SK-N-SH (cell line): ENCODE measurements around the gene HPCA. TPM values are rescaled to one million over a fixed set of nuclear protein-coding genes. Genes with fewer than 3 reads are reported as not detected.

Experiments used
- CTCF ChIA-PET: fragments of 300-600, 350-600 bp; formaldehyde crosslinking; extraction: SDS; loops from one replicate; lab custom pipeline; 2021; lab: Yijun Ruan, JAX
- POLR2A ChIA-PET: fragments of 350-600 bp; sonication (Branson Sonifier 250); formaldehyde crosslinking; extraction: SDS; loops from one replicate; lab custom pipeline; 2020; ENCODE audit warnings: antibody characterized with exemption, inconsistent platforms; lab: Yijun Ruan, JAX
- DNase-seq: peaks from one replicate; pipeline ENCODE4 v3.0.0; 2012
- H2AFZ ChIP-seq: fragments of 200-600 bp; sonication (generic); 2 replicates; pipeline ENCODE4 v1.8.1; 2016; ENCODE audit warnings: antibody characterized with exemption, mild to moderate bottlenecking, low read depth
- H3F3A ChIP-seq: fragments of 200-600 bp; sonication (generic); replicated peaks from 2 replicates; pipeline ENCODE3; 2016; ENCODE audit warnings: antibody characterized with exemption, mild to moderate bottlenecking; ENCODE audit not compliant: insufficient read depth
- H3K27ac ChIP-seq, 2 experiments: fragments of 200-500 bp in 1 of 2; fragments of 200-600 bp in 1 of 2; sonication (Bioruptor generic) in 1 of 2; sonication (generic), shearing (Covaris generic) in 1 of 2; 2 replicates each; pipeline versions ENCODE4 v1.5.1 to v1.6.1; 2014 to 2016; ENCODE audit warnings: low read depth in 2 of 2, inconsistent platforms in 1 of 2, low read length in 1 of 2, mild to moderate bottlenecking in 1 of 2, mixed read lengths in 1 of 2
- H3K27me3 ChIP-seq: fragments of 200-600 bp; sonication (generic), shearing (Covaris generic); 2 replicates; pipeline ENCODE4 v1.6.1; 2016; ENCODE audit warnings: mixed run types; ENCODE audit not compliant: insufficient read depth
- H3K36me3 ChIP-seq, 2 experiments: fragments of 200-500 bp in 1 of 2; fragments of 200-600 bp in 1 of 2; sonication (Bioruptor generic) in 1 of 2; sonication (generic) in 1 of 2; replicated peaks in 1 of 2; 2 replicates each; pipeline versions ENCODE3 to v1.5.1; 2014 to 2016; ENCODE audit warnings: low read length in 1 of 2, mild to moderate bottlenecking in 1 of 2; ENCODE audit not compliant: insufficient read depth in 2 of 2, control insufficient read depth in 1 of 2
- H3K4me1 ChIP-seq, 2 experiments: fragments of 200-500 bp in 1 of 2; fragments of 200-600 bp in 1 of 2; sonication (Bioruptor generic) in 1 of 2; sonication (generic), shearing (Covaris generic) in 1 of 2; 2 replicates each; pipeline versions ENCODE4 v1.5.1 to v1.6.1; 2014 to 2016; ENCODE audit warnings: low read depth in 1 of 2, low read length in 1 of 2, mixed run types in 1 of 2; ENCODE audit not compliant: insufficient read depth in 2 of 2, control insufficient read depth in 1 of 2
- H3K4me2 ChIP-seq: fragments of 200-600 bp; sonication (generic), shearing (Covaris generic); 2 replicates; pipeline ENCODE4 v1.6.1; 2017; ENCODE audit warnings: mixed run types
- H3K4me3 ChIP-seq, 2 experiments: fragments of 200-500 bp in 1 of 2; fragments of 200-600 bp in 1 of 2; sonication (Bioruptor generic) in 1 of 2; sonication (generic), shearing (Covaris generic) in 1 of 2; 2 replicates each; pipeline versions ENCODE4 v1.5.1 to v1.8.1; 2014 to 2016; ENCODE audit warnings: low read depth in 2 of 2, inconsistent platforms in 1 of 2, low read length in 1 of 2, mild to moderate bottlenecking in 1 of 2, mixed read lengths in 1 of 2, moderate library complexity in 1 of 2
- H3K79me2 ChIP-seq: fragments of 200-600 bp; sonication (generic); 2 replicates; pipeline ENCODE4 v1.8.1; 2017; ENCODE audit warnings: mild to moderate bottlenecking; ENCODE audit not compliant: insufficient read depth
- H3K9ac ChIP-seq: fragments of 200-600 bp; sonication (generic); 2 replicates; pipeline ENCODE4 v1.6.1; 2017; ENCODE audit warnings: mixed run types
- H3K9me2 ChIP-seq: fragments of 200-600 bp; sonication (generic); 2 replicates; pipeline ENCODE4 v1.6.1; 2017; ENCODE audit warnings: mixed run types
- H3K9me3 ChIP-seq: fragments of 200-600 bp; sonication (generic); 2 replicates; pipeline ENCODE4 v1.6.1; 2017; ENCODE audit warnings: mixed run types, mild to moderate bottlenecking, moderate library complexity
- H4K20me1 ChIP-seq: fragments of 200-600 bp; sonication (generic); 2 replicates; pipeline ENCODE4 v1.6.1; 2017; ENCODE audit warnings: mild to moderate bottlenecking, mixed run types; ENCODE audit not compliant: insufficient read depth
- CHD2 ChIP-seq: fragments of 150-350 bp; IDR thresholded peaks from 2 replicates; pipeline ENCODE4 v1.6.1; 2018; ENCODE audit warnings: low read length; ENCODE audit not compliant: partially characterized antibody
- EP300 ChIP-seq, 2 experiments: IDR thresholded peaks; 2 replicates each; pipeline versions ENCODE4 v1.4.0 to v1.6.1; 2012; ENCODE audit warnings: borderline replicate concordance in 1 of 2, low read depth in 1 of 2, low read length in 1 of 2
- EZH2phosphoT487 ChIP-seq: fragments of 200-600 bp; sonication (generic); IDR thresholded peaks from 2 replicates; pipeline ENCODE4 v1.6.1; 2017; ENCODE audit warnings: low read depth, mixed run types, mild to moderate bottlenecking, antibody characterized with exemption, moderate library complexity, borderline replicate concordance
- FOSL2 ChIP-seq: IDR thresholded peaks from 2 replicates; pipeline ENCODE4 v1.4.0; 2012; ENCODE audit warnings: low read depth, mild to moderate bottlenecking, moderate library complexity, borderline replicate concordance
- FOXJ3 ChIP-seq: sonication (generic); formaldehyde crosslinking; IDR thresholded peaks from 2 replicates; pipeline ENCODE4 v1.5.1; 2020; ENCODE audit warnings: mild to moderate bottlenecking, missing genetic modification reagents
- GABPA ChIP-seq: IDR thresholded peaks from 2 replicates; pipeline ENCODE4 v1.4.0; 2012; ENCODE audit warnings: low read depth, mild to moderate bottlenecking
- GATA2 ChIP-seq: sonication (generic); formaldehyde crosslinking; IDR thresholded peaks from 2 replicates; pipeline ENCODE4 v1.5.0; 2020; ENCODE audit warnings: mild to moderate bottlenecking, missing genetic modification reagents
- NFIC ChIP-seq: IDR thresholded peaks from 2 replicates; pipeline ENCODE4 v1.4.0; 2012; ENCODE audit warnings: borderline replicate concordance
- POLR2AphosphoS5 ChIP-seq: IDR thresholded peaks from 2 replicates; pipeline ENCODE4 v1.6.1; 2012; ENCODE audit warnings: low read depth, low read length
- RAD21 ChIP-seq: IDR thresholded peaks from 2 replicates; pipeline ENCODE4 v1.6.1; 2012; ENCODE audit warnings: mild to moderate bottlenecking, low read length
- SIN3A ChIP-seq: IDR thresholded peaks from 2 replicates; pipeline ENCODE4 v1.6.1; 2012; ENCODE audit warnings: low read depth, mild to moderate bottlenecking, low read length, moderate library complexity, borderline replicate concordance
- SMC3 ChIP-seq: IDR thresholded peaks from 2 replicates; pipeline ENCODE4 v1.6.1; 2012; ENCODE audit warnings: low read depth, low read length, improper control_type of control experiment
- TAF1 ChIP-seq: IDR thresholded peaks from 2 replicates; pipeline ENCODE4 v1.6.1; 2012; ENCODE audit warnings: low read depth, mild to moderate bottlenecking, low read length, moderate library complexity, borderline replicate concordance
- YY1 ChIP-seq: IDR thresholded peaks from 2 replicates; pipeline ENCODE4 v1.4.0; 2012; ENCODE audit warnings: low read depth, mild to moderate bottlenecking
- WGBS: methylation state at CpG from one replicate; pipeline ENCODE4 v1.1.6; 2017; ENCODE audit warnings: low lambda C conversion rate; 5-methylcytosine and 5-hydroxymethylcytosine counted together
- polyA plus RNA-seq, 3 experiments: library from polyadenylated mRNA; depleted of rRNA; stranded (reverse); fragments of >200 nt; gene quantifications; 2 replicates each; pipeline ENCODE4 v1.2.3, GENCODE V29; 2012
- TF ChIP-seq, protein P1 (sequence below): IDR thresholded peaks from 2 replicates; pipeline ENCODE4 v1.6.1; 2012; ENCODE audit warnings: mild to moderate bottlenecking, low read depth, low read length, moderate library complexity
- TF ChIP-seq, protein P2 (sequence below): IDR thresholded peaks from 2 replicates; pipeline ENCODE4 v1.4.0; 2012; ENCODE audit warnings: low read depth, borderline replicate concordance
- TF ChIP-seq, protein P3 (sequence below): IDR thresholded peaks from 2 replicates; pipeline ENCODE4 v1.4.0; 2012; ENCODE audit warnings: low read depth
- TF ChIP-seq, protein P4 (sequence below): IDR thresholded peaks from 2 replicates; pipeline ENCODE4 v1.4.0; 2012; ENCODE audit warnings: low read depth, borderline replicate concordance
- TF ChIP-seq, protein P5 (sequence below): IDR thresholded peaks from 2 replicates; pipeline ENCODE4; 2012

Gene HPCA
- polyA plus RNA-seq, 1 of the 3 experiments (the other 2 are of a cell fraction) = not detected

DNA sequence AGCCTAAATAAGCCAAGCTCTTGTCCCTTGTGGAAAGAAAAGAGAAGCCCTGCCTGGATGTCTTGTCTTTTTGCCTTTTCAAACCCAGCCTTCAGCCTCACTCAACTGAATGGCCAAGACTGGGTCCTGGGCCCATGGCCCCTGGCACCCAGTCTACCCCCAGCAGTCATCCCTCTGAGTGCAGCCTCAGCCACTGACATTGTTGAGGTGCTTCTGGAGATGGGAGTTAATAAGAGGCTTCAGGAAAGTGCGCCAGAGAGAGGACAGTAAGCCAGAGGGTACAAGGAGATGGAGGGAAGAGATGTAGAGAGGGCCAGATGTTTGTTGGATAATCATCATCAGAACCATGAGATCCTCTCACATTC lies 22.4 kb upstream of the HPCA start (continued):
- TF ChIP-seq EP300 (IDR thresholded peaks at IDR 0.05; ENCODE audit: borderline replicate concordance in 1 of 2, low read depth in 1 of 2, low read length in 1 of 2) = no peak
- TF ChIP-seq, protein P1, sequence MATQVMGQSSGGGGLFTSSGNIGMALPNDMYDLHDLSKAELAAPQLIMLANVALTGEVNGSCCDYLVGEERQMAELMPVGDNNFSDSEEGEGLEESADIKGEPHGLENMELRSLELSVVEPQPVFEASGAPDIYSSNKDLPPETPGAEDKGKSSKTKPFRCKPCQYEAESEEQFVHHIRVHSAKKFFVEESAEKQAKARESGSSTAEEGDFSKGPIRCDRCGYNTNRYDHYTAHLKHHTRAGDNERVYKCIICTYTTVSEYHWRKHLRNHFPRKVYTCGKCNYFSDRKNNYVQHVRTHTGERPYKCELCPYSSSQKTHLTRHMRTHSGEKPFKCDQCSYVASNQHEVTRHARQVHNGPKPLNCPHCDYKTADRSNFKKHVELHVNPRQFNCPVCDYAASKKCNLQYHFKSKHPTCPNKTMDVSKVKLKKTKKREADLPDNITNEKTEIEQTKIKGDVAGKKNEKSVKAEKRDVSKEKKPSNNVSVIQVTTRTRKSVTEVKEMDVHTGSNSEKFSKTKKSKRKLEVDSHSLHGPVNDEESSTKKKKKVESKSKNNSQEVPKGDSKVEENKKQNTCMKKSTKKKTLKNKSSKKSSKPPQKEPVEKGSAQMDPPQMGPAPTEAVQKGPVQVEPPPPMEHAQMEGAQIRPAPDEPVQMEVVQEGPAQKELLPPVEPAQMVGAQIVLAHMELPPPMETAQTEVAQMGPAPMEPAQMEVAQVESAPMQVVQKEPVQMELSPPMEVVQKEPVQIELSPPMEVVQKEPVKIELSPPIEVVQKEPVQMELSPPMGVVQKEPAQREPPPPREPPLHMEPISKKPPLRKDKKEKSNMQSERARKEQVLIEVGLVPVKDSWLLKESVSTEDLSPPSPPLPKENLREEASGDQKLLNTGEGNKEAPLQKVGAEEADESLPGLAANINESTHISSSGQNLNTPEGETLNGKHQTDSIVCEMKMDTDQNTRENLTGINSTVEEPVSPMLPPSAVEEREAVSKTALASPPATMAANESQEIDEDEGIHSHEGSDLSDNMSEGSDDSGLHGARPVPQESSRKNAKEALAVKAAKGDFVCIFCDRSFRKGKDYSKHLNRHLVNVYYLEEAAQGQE = no peak

DNA sequence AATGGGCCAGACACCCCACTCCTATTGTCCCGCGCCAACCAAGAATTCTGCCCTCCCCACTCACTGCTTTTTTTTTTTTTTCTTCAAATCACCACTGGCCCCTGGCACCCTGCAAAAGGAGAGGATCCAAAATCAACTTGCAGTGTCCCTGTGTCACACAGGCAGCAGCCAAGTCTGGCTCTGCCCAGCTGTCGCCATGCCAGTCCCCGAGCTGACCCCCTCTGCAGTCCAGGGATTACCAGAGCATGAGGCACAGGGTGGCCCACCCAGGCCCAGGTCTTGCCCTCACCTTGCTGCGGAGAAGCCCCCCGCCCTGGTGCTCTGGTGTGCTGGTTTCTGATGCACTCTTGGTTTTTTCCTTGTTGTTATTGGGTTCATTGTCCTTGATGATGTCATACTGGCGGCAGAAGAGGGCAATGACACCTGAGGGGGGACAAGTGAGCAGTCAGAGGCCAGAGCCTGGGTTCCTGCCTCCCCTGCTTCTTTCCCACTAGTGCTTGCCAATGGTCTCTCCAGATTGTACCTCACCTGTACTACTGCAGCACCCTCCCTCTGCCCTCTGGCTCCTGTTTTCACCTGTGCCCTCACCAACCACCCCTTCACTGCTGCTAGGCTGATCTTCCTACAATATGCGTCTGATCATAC lies 21.8 kb upstream of the HPCA start:
- DNase-seq = no peak
- H3K36me3 ChIP-seq = peaks cover 4 to 20% of the 10 kb centered on the region in 2 experiments
- no peaks in the 10 kb centered on the region for H3K9me2 ChIP-seq
- POLR2A ChIA-PET = no interaction called here
- no peak overlapping the region for H3K4me2 ChIP-seq
- H3K27ac ChIP-seq = no peak overlapping the region
- no peaks in the 10 kb centered on the region for H4K20me1 ChIP-seq
- H2AFZ ChIP-seq = no peak overlapping the region
- CTCF ChIA-PET = interaction anchor here (0.6 kb wide), 1 partner anchor 153 kb away, joined by 3 read pairs; no protein-coding TSS in a partner anchor
- no peaks in the 10 kb centered on the region for H3K27me3 ChIP-seq
- WGBS = 97% methylated on average over 8 of the region's 8 CpGs
- H3F3A ChIP-seq = no peaks in the 10 kb centered on the region
- no peaks in the 10 kb centered on the region for H3K4me1 ChIP-seq
- no peak overlapping the region for H3K4me3 ChIP-seq
- H3K9ac ChIP-seq = no peak overlapping the region
- no peaks in the 10 kb centered on the region for H3K79me2 ChIP-seq
- no peaks in the 10 kb centered on the region for H3K9me3 ChIP-seq
- TF ChIP-seq, protein P2, sequence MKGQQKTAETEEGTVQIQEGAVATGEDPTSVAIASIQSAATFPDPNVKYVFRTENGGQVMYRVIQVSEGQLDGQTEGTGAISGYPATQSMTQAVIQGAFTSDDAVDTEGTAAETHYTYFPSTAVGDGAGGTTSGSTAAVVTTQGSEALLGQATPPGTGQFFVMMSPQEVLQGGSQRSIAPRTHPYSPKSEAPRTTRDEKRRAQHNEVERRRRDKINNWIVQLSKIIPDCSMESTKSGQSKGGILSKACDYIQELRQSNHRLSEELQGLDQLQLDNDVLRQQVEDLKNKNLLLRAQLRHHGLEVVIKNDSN = no peak
- TF ChIP-seq RAD21 = no peak
- TF ChIP-seq EZH2phosphoT487 = no peak
- no peak for TF ChIP-seq GABPA
- TF ChIP-seq, protein P1 = no peak
- no peak for TF ChIP-seq FOXJ3
- TF ChIP-seq CHD2 = no peak
- TF ChIP-seq, protein P3, sequence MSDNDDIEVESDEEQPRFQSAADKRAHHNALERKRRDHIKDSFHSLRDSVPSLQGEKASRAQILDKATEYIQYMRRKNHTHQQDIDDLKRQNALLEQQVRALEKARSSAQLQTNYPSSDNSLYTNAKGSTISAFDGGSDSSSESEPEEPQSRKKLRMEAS = no peak
- TF ChIP-seq, protein P4, sequence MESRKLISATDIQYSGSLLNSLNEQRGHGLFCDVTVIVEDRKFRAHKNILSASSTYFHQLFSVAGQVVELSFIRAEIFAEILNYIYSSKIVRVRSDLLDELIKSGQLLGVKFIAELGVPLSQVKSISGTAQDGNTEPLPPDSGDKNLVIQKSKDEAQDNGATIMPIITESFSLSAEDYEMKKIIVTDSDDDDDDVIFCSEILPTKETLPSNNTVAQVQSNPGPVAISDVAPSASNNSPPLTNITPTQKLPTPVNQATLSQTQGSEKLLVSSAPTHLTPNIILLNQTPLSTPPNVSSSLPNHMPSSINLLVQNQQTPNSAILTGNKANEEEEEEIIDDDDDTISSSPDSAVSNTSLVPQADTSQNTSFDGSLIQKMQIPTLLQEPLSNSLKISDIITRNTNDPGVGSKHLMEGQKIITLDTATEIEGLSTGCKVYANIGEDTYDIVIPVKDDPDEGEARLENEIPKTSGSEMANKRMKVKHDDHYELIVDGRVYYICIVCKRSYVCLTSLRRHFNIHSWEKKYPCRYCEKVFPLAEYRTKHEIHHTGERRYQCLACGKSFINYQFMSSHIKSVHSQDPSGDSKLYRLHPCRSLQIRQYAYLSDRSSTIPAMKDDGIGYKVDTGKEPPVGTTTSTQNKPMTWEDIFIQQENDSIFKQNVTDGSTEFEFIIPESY = no peak
- no peak for TF ChIP-seq NFIC
- TF ChIP-seq, protein P5, sequence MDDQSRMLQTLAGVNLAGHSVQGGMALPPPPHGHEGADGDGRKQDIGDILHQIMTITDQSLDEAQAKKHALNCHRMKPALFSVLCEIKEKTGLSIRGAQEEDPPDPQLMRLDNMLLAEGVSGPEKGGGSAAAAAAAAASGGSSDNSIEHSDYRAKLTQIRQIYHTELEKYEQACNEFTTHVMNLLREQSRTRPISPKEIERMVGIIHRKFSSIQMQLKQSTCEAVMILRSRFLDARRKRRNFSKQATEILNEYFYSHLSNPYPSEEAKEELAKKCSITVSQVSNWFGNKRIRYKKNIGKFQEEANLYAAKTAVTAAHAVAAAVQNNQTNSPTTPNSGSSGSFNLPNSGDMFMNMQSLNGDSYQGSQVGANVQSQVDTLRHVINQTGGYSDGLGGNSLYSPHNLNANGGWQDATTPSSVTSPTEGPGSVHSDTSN = no peak
- TF ChIP-seq YY1 = no peak
- no peak for TF ChIP-seq SIN3A
- TF ChIP-seq POLR2AphosphoS5 = no peak
- no peak for TF ChIP-seq SMC3
- TF ChIP-seq EP300 (IDR thresholded peaks at IDR 0.05; ENCODE audit: borderline replicate concordance in 1 of 2, low read depth in 1 of 2, low read length in 1 of 2) = no peak
- TF ChIP-seq GATA2 (CRISPR knock-in tag) = no peak
- no peak for TF ChIP-seq TAF1
- TF ChIP-seq FOSL2 = no peak
